OCI-LY1 (cell line): ENCODE results near the gene UVSSA.

ENCODE experiments used
- H2AFZ ChIP-seq: fragments of 200-600 bp; sonication (generic), shearing (Covaris generic); 2 replicates; pipeline ENCODE4 v1.6.0; 2014; ENCODE audit warnings: antibody characterized with exemption, mild to moderate bottlenecking, low read length
- H3F3A ChIP-seq: fragments of 200-600 bp; sonication (generic), shearing (Covaris generic); 2 replicates; pipeline ENCODE4 v1.6.0; 2014; ENCODE audit warnings: mild to moderate bottlenecking, antibody characterized with exemption, low read length, moderate library complexity; ENCODE audit not compliant: insufficient read depth
- H3K27ac ChIP-seq: fragments of 200-600 bp; sonication (generic); 2 replicates; pipeline ENCODE4 v1.5.1; 2014; ENCODE audit warnings: low read length, mixed run types, mild to moderate bottlenecking, low read depth; ENCODE audit not compliant: poor library complexity, severe bottlenecking
- H3K27me3 ChIP-seq: fragments of 200-600 bp; sonication (generic); 2 replicates; pipeline ENCODE4 v1.6.0; 2014; ENCODE audit warnings: antibody characterized with exemption, mild to moderate bottlenecking, low read length, moderate library complexity; ENCODE audit not compliant: insufficient read depth
- H3K36me3 ChIP-seq: fragments of 200-600 bp; sonication (generic); 2 replicates; pipeline ENCODE4 v1.6.1; 2014; ENCODE audit warnings: mild to moderate bottlenecking, antibody characterized with exemption, low read length, moderate library complexity, mixed read lengths; ENCODE audit not compliant: insufficient read depth
- H3K4me1 ChIP-seq: fragments of 200-600 bp; sonication (generic); 2 replicates; pipeline ENCODE4 v1.5.1; 2014; ENCODE audit warnings: mild to moderate bottlenecking, low read length, moderate library complexity; ENCODE audit not compliant: insufficient read depth, severe bottlenecking
- H3K4me2 ChIP-seq: fragments of 200-600 bp; sonication (generic), shearing (Covaris generic); 2 replicates; pipeline ENCODE4 v1.6.1; 2014; ENCODE audit warnings: low read length
- H3K4me3 ChIP-seq: fragments of 200-600 bp; sonication (generic); 2 replicates; pipeline ENCODE4 v1.5.1; 2014; ENCODE audit warnings: low read length, low read depth, mild to moderate bottlenecking, mixed read lengths; ENCODE audit not compliant: poor library complexity, severe bottlenecking
- H3K79me2 ChIP-seq: fragments of 200-600 bp; shearing (Covaris generic); 2 replicates; pipeline ENCODE4 v1.6.1; 2016; ENCODE audit warnings: mixed run types, low read length, mixed read lengths; ENCODE audit not compliant: insufficient read depth
- H3K9ac ChIP-seq: fragments of 200-600 bp; sonication (generic), shearing (Covaris generic); 2 replicates; pipeline ENCODE4 v1.6.1; 2014; ENCODE audit warnings: mild to moderate bottlenecking, low read length, mixed read lengths
- H3K9me2 ChIP-seq: fragments of 200-600 bp; sonication (generic), shearing (Covaris generic); 2 replicates; pipeline ENCODE4 v1.6.1; 2014; ENCODE audit warnings: low read depth, mild to moderate bottlenecking, low read length, mixed read lengths
- H3K9me3 ChIP-seq: fragments of 200-600 bp; shearing (Covaris generic); 2 replicates; pipeline ENCODE4 v1.6.1; 2014; ENCODE audit warnings: low read length, mixed read lengths
- H4K20me1 ChIP-seq: fragments of 200-600 bp; sonication (generic), shearing (Covaris generic); 2 replicates; pipeline ENCODE4 v1.6.0; 2016; ENCODE audit warnings: mild to moderate bottlenecking, low read length; ENCODE audit not compliant: insufficient read depth
- EZH2 ChIP-seq: fragments of 200-600 bp; sonication (generic), shearing (Covaris generic); IDR thresholded peaks from 2 replicates; pipeline ENCODE4 v1.8.0; 2017; ENCODE audit warnings: borderline replicate concordance, mixed run types, mild to moderate bottlenecking, antibody characterized with exemption, low read length, moderate library complexity, mixed read lengths
- TF ChIP-seq, protein P1 (sequence below): fragments of 200-600 bp; sonication (generic), shearing (Covaris generic); IDR thresholded peaks from 2 replicates; pipeline ENCODE4 v1.5.1; 2017; ENCODE audit warnings: mild to moderate bottlenecking, antibody characterized with exemption, low read length, moderate library complexity, mixed read lengths

The UVSSA gene

DNA sequence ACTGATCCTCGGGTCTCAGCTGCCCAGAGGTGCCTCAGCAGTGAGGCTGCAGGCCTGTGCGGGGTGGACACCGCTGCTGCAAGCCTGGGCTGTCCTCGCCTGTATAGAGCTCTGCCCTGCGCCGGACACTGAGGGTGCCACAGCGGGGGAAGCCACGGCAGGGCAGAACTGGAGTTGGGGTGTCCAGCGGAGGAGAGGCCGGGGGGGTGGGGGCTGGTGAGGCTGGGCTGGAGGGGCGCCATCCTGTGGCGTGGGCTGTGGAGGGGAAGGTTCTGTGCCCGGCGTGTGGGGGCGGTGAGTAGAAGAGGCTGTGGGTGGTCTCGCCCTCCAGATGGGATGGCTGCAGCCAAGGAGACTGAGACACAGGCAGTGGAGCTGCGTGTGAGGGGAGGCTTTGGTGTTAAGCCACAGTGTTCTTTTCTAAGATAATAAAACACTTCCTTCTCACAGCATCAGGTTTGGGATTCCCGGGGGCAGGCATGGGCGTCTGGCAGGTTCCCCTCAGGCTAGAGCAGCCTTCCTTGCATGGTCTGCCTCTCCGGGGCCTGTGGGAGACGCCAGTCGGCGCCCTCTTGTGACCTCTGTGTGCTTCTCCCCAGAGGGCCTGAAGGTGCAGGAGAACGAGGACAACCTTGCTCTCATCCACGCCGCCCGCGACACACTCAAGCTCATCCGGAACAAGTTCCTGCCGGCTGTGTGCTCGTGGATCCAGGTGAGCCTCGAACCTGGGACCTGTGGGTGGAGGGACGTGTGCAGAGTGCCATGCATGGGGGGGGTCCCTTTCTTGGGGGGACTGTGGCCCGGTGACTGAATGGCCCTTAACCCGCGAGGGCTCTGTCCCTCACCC is 7.4 kb downstream of the UVSSA start:
- Histone ChIP-seq H3K9me2 (no peaks in the 10 kb centered on the region), H3K4me3 (no peak overlapping the region), H4K20me1 (no peaks in the 10 kb centered on the region), H3K79me2 (no peaks in the 10 kb centered on the region), H3K27me3 (no peaks in the 10 kb centered on the region), H3K9me3 (no peaks in the 10 kb centered on the region), H3K27ac (no peak overlapping the region), H2AFZ (no peak overlapping the region), H3K4me2 (no peak overlapping the region), H3K9ac (no peak overlapping the region), H3K4me1 (peaks cover 6% of the 10 kb centered on the region), H3K36me3 (0 out of 2 replicates have a peak, but pooled peaks cover 4% of the 10 kb centered on the region), H3F3A (no peaks in the 10 kb centered on the region)
- TF ChIP-seq EZH2: no peak
- TF ChIP-seq, protein P1, sequence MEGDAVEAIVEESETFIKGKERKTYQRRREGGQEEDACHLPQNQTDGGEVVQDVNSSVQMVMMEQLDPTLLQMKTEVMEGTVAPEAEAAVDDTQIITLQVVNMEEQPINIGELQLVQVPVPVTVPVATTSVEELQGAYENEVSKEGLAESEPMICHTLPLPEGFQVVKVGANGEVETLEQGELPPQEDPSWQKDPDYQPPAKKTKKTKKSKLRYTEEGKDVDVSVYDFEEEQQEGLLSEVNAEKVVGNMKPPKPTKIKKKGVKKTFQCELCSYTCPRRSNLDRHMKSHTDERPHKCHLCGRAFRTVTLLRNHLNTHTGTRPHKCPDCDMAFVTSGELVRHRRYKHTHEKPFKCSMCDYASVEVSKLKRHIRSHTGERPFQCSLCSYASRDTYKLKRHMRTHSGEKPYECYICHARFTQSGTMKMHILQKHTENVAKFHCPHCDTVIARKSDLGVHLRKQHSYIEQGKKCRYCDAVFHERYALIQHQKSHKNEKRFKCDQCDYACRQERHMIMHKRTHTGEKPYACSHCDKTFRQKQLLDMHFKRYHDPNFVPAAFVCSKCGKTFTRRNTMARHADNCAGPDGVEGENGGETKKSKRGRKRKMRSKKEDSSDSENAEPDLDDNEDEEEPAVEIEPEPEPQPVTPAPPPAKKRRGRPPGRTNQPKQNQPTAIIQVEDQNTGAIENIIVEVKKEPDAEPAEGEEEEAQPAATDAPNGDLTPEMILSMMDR: no peak

- Histone ChIP-seq H3K9me2 (no peaks in the 10 kb centered on the region), H3K36me3 (0 out of 2 replicates have a peak, but pooled peaks cover 4% of the 10 kb centered on the region), H2AFZ (no peak overlapping the region), H3K79me2 (no peaks in the 10 kb centered on the region), H3F3A (no peaks in the 10 kb centered on the region), H3K27me3 (no peaks in the 10 kb centered on the region), H3K9ac (no peak overlapping the region), H3K27ac (no peak overlapping the region), H3K4me3 (no peak overlapping the region), H3K4me1 (peaks cover 6% of the 10 kb centered on the region), H4K20me1 (no peaks in the 10 kb centered on the region), H3K4me2 (no peak overlapping the region), H3K9me3 (no peaks in the 10 kb centered on the region)
- TF ChIP-seq EZH2: no peak
Measured at GRCh38 chr4:1354983-1355275, 7.9 kb downstream of the UVSSA start.

- Histone ChIP-seq H3K79me2 (no peaks in the 10 kb centered on the region), H3K4me2 (no peak overlapping the region), H3K27ac (no peak overlapping the region), H3K9ac (no peak overlapping the region), H3K27me3 (no peaks in the 10 kb centered on the region), H2AFZ (no peak overlapping the region), H3F3A (no peaks in the 10 kb centered on the region), H3K4me1 (peaks cover 6% of the 10 kb centered on the region), H3K36me3 (0 out of 2 replicates have a peak, but pooled peaks cover 4% of the 10 kb centered on the region), H3K9me3 (no peaks in the 10 kb centered on the region), H3K4me3 (no peak overlapping the region), H3K9me2 (no peaks in the 10 kb centered on the region), H4K20me1 (no peaks in the 10 kb centered on the region)
- TF ChIP-seq, protein P1: no peak
- TF ChIP-seq EZH2: no peak
Measured at GRCh38 chr4:1355378-1355777, 8.4 kb downstream of the UVSSA start.
